Ectodermal cell (in vitro differentiated cells): ENCODE data around the gene ZNF688. TPM values are rescaled to one million over a fixed set of nuclear protein-coding genes. Genes with fewer than 3 reads are reported as not detected.

Source experiments
- H3K27ac ChIP-seq: 2 replicates; pipeline ENCODE4 v1.7.0; 2013; ENCODE audit warnings: mild to moderate bottlenecking, low read depth, low read length; ENCODE audit not compliant: insufficient read depth, poor library complexity, severe bottlenecking
- H3K27me3 ChIP-seq: 2 replicates; pipeline ENCODE4 v1.7.0; 2013; ENCODE audit warnings: mild to moderate bottlenecking, low read length; ENCODE audit not compliant: insufficient read depth, control insufficient read depth, poor library complexity, severe bottlenecking
- H3K36me3 ChIP-seq: one replicate; pipeline ENCODE4 v1.7.0; 2013; ENCODE audit warnings: low read length; ENCODE audit not compliant: control insufficient read depth, insufficient read depth
- H3K4me1 ChIP-seq: one replicate; pipeline ENCODE4 v1.7.0; 2013; ENCODE audit warnings: low read length; ENCODE audit not compliant: control insufficient read depth, insufficient read depth
- H3K4me3 ChIP-seq: 2 replicates; pipeline ENCODE4 v1.7.0; 2013; ENCODE audit warnings: low read depth, low read length, control low read depth; ENCODE audit not compliant: insufficient read depth
- H3K9me3 ChIP-seq: 2 replicates; pipeline ENCODE4 v1.7.0; 2013; ENCODE audit warnings: mild to moderate bottlenecking, low read length, moderate library complexity; ENCODE audit not compliant: control insufficient read depth
- WGBS, 2 experiments: methylation state at CpG; one replicate each; pipeline ENCODE4 v1.1.7; 2013; ENCODE audit warnings: missing lambda C conversion rate in 2 of 2; 5-methylcytosine and 5-hydroxymethylcytosine counted together
- polyA plus RNA-seq, 4 experiments: library from polyadenylated mRNA; stranded (reverse); fragments of 50-300 nt; gene quantifications; one replicate each; pipeline ENCODE4 v1.2.3, GENCODE V29; 2013

The ZNF688 gene
- 8.5 TPM for polyA plus RNA-seq (2013, experiment 1 of 4)
- 8.4 TPM for polyA plus RNA-seq (2013, experiment 2 of 4)
- polyA plus RNA-seq (2013, experiment 3 of 4) = 5.5 TPM
- polyA plus RNA-seq (2013, experiment 4 of 4) = 8.8 TPM

- WGBS, 2 experiments = 0% methylated on average over 67 of the region's 67 CpGs
- no peaks in the 10 kb centered on the region for H3K36me3 ChIP-seq
Measured at GRCh38 chr16:30571445-30572322, at the start of gene ZNF688. Gene ZNF688, minus strand, starts transcription at chr16:30571714. Its CDS starts 85 bp downstream, at chr16:30571629.

GRCh38 chr16:30620169-30620568 lies 48.7 kb upstream of the ZNF688 start:
- 68 to 74% methylated on average over 3 of the region's 3 CpGs for WGBS, 2 experiments
- H3K9me3 ChIP-seq = no peaks in the 10 kb centered on the region

More at GRCh38 chr16:30571445-30572322, at the start of gene ZNF688:
- Histone ChIP-seq H3K4me3 (peak within 1 kb of the TSS; percentile 77), H3K27ac (peak within 1 kb of the TSS; percentile 71), H3K9me3 (no peaks in the 10 kb centered on the region), H3K27me3 (no peaks in the 10 kb centered on the region), H3K4me1 (no peaks in the 10 kb centered on the region)

GRCh38 chr16:30619638-30620037 lies 48.1 kb upstream of the ZNF688 start:
- Histone ChIP-seq H3K4me3 (no peak overlapping the region), H3K27me3 (peaks cover 3% of the 10 kb centered on the region), H3K4me1 (no peaks in the 10 kb centered on the region), H3K9me3 (no peaks in the 10 kb centered on the region), H3K36me3 (no peaks in the 10 kb centered on the region), H3K27ac (no peak overlapping the region)
- WGBS, 2 experiments = 91 to 95% methylated on average over 5 of the region's 5 CpGs

More at GRCh38 chr16:30620169-30620568, 48.7 kb upstream of the ZNF688 start:
- peaks cover 3% of the 10 kb centered on the region for H3K27me3 ChIP-seq
- H3K4me1 ChIP-seq = no peaks in the 10 kb centered on the region
- no peaks in the 10 kb centered on the region for H3K36me3 ChIP-seq
- no peak overlapping the region for H3K27ac ChIP-seq
- H3K4me3 ChIP-seq = no peak overlapping the region

GRCh38 chr16:30619202-30619601 lies 47.7 kb upstream of the ZNF688 start:
- Histone ChIP-seq H3K4me1 (no peaks in the 10 kb centered on the region), H3K36me3 (no peaks in the 10 kb centered on the region), H3K27me3 (peaks cover 3% of the 10 kb centered on the region), H3K4me3 (no peak overlapping the region), H3K9me3 (no peaks in the 10 kb centered on the region), H3K27ac (no peak overlapping the region)
- 93 to 94% methylated on average over 4 of the region's 4 CpGs for WGBS, 2 experiments

GRCh38 chr16:30615358-30616091 lies 44.0 kb upstream of the ZNF688 start:
- H3K27ac ChIP-seq = no peak overlapping the region
- 52 to 56% methylated on average over 12 of the region's 12 CpGs for WGBS, 2 experiments
- H3K9me3 ChIP-seq = no peaks in the 10 kb centered on the region
- no peaks in the 10 kb centered on the region for H3K36me3 ChIP-seq
- H3K4me3 ChIP-seq = no peak overlapping the region
- peaks cover 2% of the 10 kb centered on the region for H3K27me3 ChIP-seq
- H3K4me1 ChIP-seq = no peaks in the 10 kb centered on the region

GRCh38 chr16:30609926-30610839 lies 38.7 kb upstream of the ZNF688 start, which contains the start of gene ZNF689:
Gene ZNF689, minus strand, starts transcription at chr16:30610389. Its CDS starts 348 bp downstream, at chr16:30610041.
- Histone ChIP-seq H3K9me3 (no peaks in the 10 kb centered on the region), H3K27ac (peak within 1 kb of the TSS; percentile 79), H3K36me3 (peaks cover under 1% of the 10 kb centered on the region), H3K4me1 (no peaks in the 10 kb centered on the region), H3K4me3 (peak within 1 kb of the TSS; percentile 97), H3K27me3 (no peaks in the 10 kb centered on the region)
- 0 to 2% methylated on average over 62 to 63 of the region's 63 CpGs for WGBS, 2 experiments

- Histone ChIP-seq H3K9me3 (no peaks in the 10 kb centered on the region), H3K27ac (peak overlapping the region; percentile 79), H3K4me3 (peak overlapping the region; percentile 97), H3K36me3 (peaks cover 9% of the 10 kb centered on the region), H3K4me1 (no peaks in the 10 kb centered on the region), H3K27me3 (no peaks in the 10 kb centered on the region)
- WGBS, 2 experiments = 16 to 18% methylated on average over 40 of the region's 40 CpGs
Measured at GRCh38 chr16:30609002-30609925, 37.8 kb upstream of the ZNF688 start.

- WGBS, 2 experiments = 95 to 100% methylated on average over 3 of the region's 3 CpGs
- Histone ChIP-seq H3K36me3 (peaks cover 21% of the 10 kb centered on the region), H3K4me1 (no peaks in the 10 kb centered on the region), H3K9me3 (no peaks in the 10 kb centered on the region), H3K27ac (no peak overlapping the region), H3K4me3 (no peak overlapping the region), H3K27me3 (no peaks in the 10 kb centered on the region)
Measured at GRCh38 chr16:30606004-30606403, 34.5 kb upstream of the ZNF688 start.

GRCh38 chr16:30605158-30605557 lies 33.6 kb upstream of the ZNF688 start:
- Histone ChIP-seq H3K9me3 (no peaks in the 10 kb centered on the region), H3K4me1 (no peaks in the 10 kb centered on the region), H3K27ac (no peak overlapping the region), H3K36me3 (peaks cover 21% of the 10 kb centered on the region), H3K4me3 (no peak overlapping the region), H3K27me3 (no peaks in the 10 kb centered on the region)
- 95 to 98% methylated on average over 15 of the region's 15 CpGs for WGBS, 2 experiments
